Measurements from ENCODE around the gene IMPG2. TPM values are rescaled to one million over a fixed set of nuclear protein-coding genes. Genes with fewer than 3 reads are reported as not detected.

The IMPG2 gene
- total and polyA plus RNA-seq, 2 donors (not counting 1 experiment from before 2014, with no cell fraction given): 0.21 to 0.44 TPM

DNA sequence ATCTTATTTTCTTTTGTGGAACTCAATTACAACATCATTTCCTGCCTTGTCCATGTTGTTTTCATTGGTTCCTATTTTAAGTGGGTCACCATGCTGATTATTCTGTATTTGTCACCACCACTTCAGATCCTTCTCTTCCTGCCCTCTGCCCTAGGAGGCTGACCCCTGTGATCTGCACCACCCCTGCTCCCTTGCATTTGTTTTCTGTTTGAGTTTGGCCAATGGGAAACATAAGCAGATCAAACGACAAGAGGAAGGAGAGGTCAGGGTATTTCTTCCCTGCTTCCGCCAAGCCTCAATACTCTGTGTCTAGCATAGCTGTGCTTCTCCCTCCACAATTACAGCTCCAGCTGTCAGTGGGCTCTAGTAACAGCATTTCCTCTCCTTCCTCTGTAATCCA, 71.6 kb downstream of the IMPG2 start:
- Mint-ChIP-seq H3K4me3 (no peak overlapping the region), H3K9me3 (ENCODE audit: insufficient read depth) (peaks cover 4% of the 10 kb centered on the region), H3K4me1 (no peaks in the 10 kb centered on the region), H3K27me3 (no peaks in the 10 kb centered on the region), H3K27ac (no peak overlapping the region)
- Histone ChIP-seq H3K9me3 (ENCODE audit: control extremely low read depth in 1 of 3, control insufficient read depth in 2 of 3, insufficient read depth in 1 of 3, low read length in 2 of 3) (peaks cover 0 to 2% (median 0%) of the 10 kb centered on the region in 3 donors), H4K20me1 (ENCODE audit: control insufficient read depth, insufficient read depth, low read length, poor library complexity, severe bottlenecking) (no peaks in the 10 kb centered on the region), H3K4me2 (replicated peaks; ENCODE audit: low read depth, low read length, poor library complexity, severe bottlenecking) (no peak overlapping the region), H3K9ac (ENCODE audit: low read length) (no peak overlapping the region), H3K36me3 (replicated peaks in 1 of 2; ENCODE audit: control extremely low read depth in 1 of 2, control insufficient read depth in 1 of 2, extremely low read depth in 1 of 2, insufficient read depth in 2 of 2, low read length in 1 of 2) (no peaks in the 10 kb centered on the region), H3K79me2 (ENCODE audit: control insufficient read depth, insufficient read depth, low read length) (no peaks in the 10 kb centered on the region), H3K27me3 (replicated peaks in 1 of 4; ENCODE audit: control extremely low read depth in 1 of 4, control insufficient read depth in 3 of 4, insufficient read depth in 4 of 4, low read length in 3 of 4) (no peaks in the 10 kb centered on the region), H2AFZ (ENCODE audit: insufficient read depth, low read depth, low read length, poor library complexity, severe bottlenecking) (no peak overlapping the region), H3K27ac (ENCODE audit: low read length in 2 of 2) (no peak overlapping the region), H3K4me1 (ENCODE audit: control insufficient read depth in 2 of 2, insufficient read depth in 2 of 2, low read length in 2 of 2) (no peaks in the 10 kb centered on the region), H3K4me3 (ENCODE audit: control extremely low read depth in 1 of 5, extremely low read depth in 1 of 5, insufficient read depth in 1 of 5, low read depth in 2 of 5, low read length in 4 of 5) (no peak overlapping the region)
- ATAC-seq (ENCODE audit: low read depth): no peak
- no peak for TF ChIP-seq EZH2 (IDR thresholded peaks at IDR 0.05; ENCODE audit: borderline replicate concordance, insufficient read depth, low read depth, low read length, poor library complexity, severe bottlenecking)
- ChIA-PET POLR2A (no interaction called here), CTCF (no interaction called here)
- 60% methylated on average over 1 of the region's 2 CpGs for WGBS (ENCODE audit: insufficient coverage)
- DNase-seq: no peak
- intact Hi-C loops (cut with micrococcal nuclease): no loop called here

- Histone ChIP-seq H3K9me3 (ENCODE audit: control extremely low read depth in 1 of 3, control insufficient read depth in 2 of 3, insufficient read depth in 1 of 3, low read length in 2 of 3) (peaks cover 0 to 2% (median 0%) of the 10 kb centered on the region in 3 donors), H3K9ac (ENCODE audit: low read length) (no peak overlapping the region), H4K20me1 (ENCODE audit: control insufficient read depth, insufficient read depth, low read length, poor library complexity, severe bottlenecking) (no peaks in the 10 kb centered on the region), H3K4me1 (ENCODE audit: control insufficient read depth in 2 of 2, insufficient read depth in 2 of 2, low read length in 2 of 2) (no peaks in the 10 kb centered on the region), H3K4me3 (ENCODE audit: control extremely low read depth in 1 of 5, extremely low read depth in 1 of 5, insufficient read depth in 1 of 5, low read depth in 2 of 5, low read length in 4 of 5) (no peak overlapping the region), H3K79me2 (ENCODE audit: control insufficient read depth, insufficient read depth, low read length) (no peaks in the 10 kb centered on the region), H3K27me3 (replicated peaks in 1 of 4; ENCODE audit: control extremely low read depth in 1 of 4, control insufficient read depth in 3 of 4, insufficient read depth in 4 of 4, low read length in 3 of 4) (no peaks in the 10 kb centered on the region), H3K36me3 (replicated peaks in 1 of 2; ENCODE audit: control extremely low read depth in 1 of 2, control insufficient read depth in 1 of 2, extremely low read depth in 1 of 2, insufficient read depth in 2 of 2, low read length in 1 of 2) (no peaks in the 10 kb centered on the region), H3K27ac (ENCODE audit: low read length in 2 of 2) (no peak overlapping the region), H3K4me2 (replicated peaks; ENCODE audit: low read depth, low read length, poor library complexity, severe bottlenecking) (no peak overlapping the region), H2AFZ (ENCODE audit: insufficient read depth, low read depth, low read length, poor library complexity, severe bottlenecking) (no peak overlapping the region)
- no peak overlapping the region for H3K4me3 Mint-ChIP-seq
- H3K4me1 Mint-ChIP-seq: no peaks in the 10 kb centered on the region
- intact Hi-C loops (cut with micrococcal nuclease): no loop called here
- H3K27ac Mint-ChIP-seq: no peak overlapping the region
- 95% methylated on average over 4 of the region's 5 CpGs for WGBS (ENCODE audit: insufficient coverage)
- ChIA-PET CTCF (no interaction called here), POLR2A (no interaction called here)
- TF ChIP-seq CTCF (IDR thresholded peaks at IDR 0.05) (no peak), EZH2 (IDR thresholded peaks at IDR 0.05; ENCODE audit: borderline replicate concordance, insufficient read depth, low read depth, low read length, poor library complexity, severe bottlenecking) (no peak)
- H3K9me3 Mint-ChIP-seq (ENCODE audit: insufficient read depth): peaks cover 4% of the 10 kb centered on the region
- H3K27me3 Mint-ChIP-seq: no peaks in the 10 kb centered on the region
- DNase-seq (no peak), ATAC-seq (ENCODE audit: low read depth) (no peak)
These were observed 76.2 kb downstream of the IMPG2 start for GRCh38 chr3:101244212-101244575.
